Ishikawa (cell line): ENCODE measurements around the gene MYB.

Experiments used
- CEBPB ChIP-seq: IDR thresholded peaks from 2 replicates; pipeline ENCODE4 v1.6.1; 2012
- CREB1 ChIP-seq: IDR thresholded peaks from 2 replicates; pipeline ENCODE4 v1.6.1; 2012; ENCODE audit warnings: low read depth
- EP300 ChIP-seq: IDR thresholded peaks from 2 replicates; pipeline ENCODE4 v1.6.1; 2012; ENCODE audit warnings: borderline replicate concordance
- FOXM1 ChIP-seq: IDR thresholded peaks from 2 replicates; pipeline ENCODE4 v1.6.1; 2012; ENCODE audit warnings: low read depth, borderline replicate concordance
- TAF1 ChIP-seq: IDR thresholded peaks from 2 replicates; pipeline ENCODE4 v1.6.1; 2012; ENCODE audit warnings: low read depth, mild to moderate bottlenecking
- TCF12 ChIP-seq: IDR thresholded peaks from 2 replicates; pipeline ENCODE4 v1.6.1; 2012; ENCODE audit warnings: low read depth
- YY1 ChIP-seq: IDR thresholded peaks from 2 replicates; pipeline ENCODE4 v1.6.1; 2012; ENCODE audit warnings: low read depth
- ZBTB7A ChIP-seq: IDR thresholded peaks from 2 replicates; pipeline ENCODE4 v1.6.1; 2012; ENCODE audit warnings: low read depth
- TF ChIP-seq, protein P1 (sequence below): IDR thresholded peaks from 2 replicates; pipeline ENCODE4 v1.6.1; 2012
- TF ChIP-seq, protein P2 (sequence below): IDR thresholded peaks from 2 replicates; pipeline ENCODE4 v1.6.1; 2012
- TF ChIP-seq, protein P3 (sequence below): IDR thresholded peaks from 2 replicates; pipeline ENCODE4 v1.6.1; 2012; ENCODE audit warnings: low read depth, mild to moderate bottlenecking

DNA sequence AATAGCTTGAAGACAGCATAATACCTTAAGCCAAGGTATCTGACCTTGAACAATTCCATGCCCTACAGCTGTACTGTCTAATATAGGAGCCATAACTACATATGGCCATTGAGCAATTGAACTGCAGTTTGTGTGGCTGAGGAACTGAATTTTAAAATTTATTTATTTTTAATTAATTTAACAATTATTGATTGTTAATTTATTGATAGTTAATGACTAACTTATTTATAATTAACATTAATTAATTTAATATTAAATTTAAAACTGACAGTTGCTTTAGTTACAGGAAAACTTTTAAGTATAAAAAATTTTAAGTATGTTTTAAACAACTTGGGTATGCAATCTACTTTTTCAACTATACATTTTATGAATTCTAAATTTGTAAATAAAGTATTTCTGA, 12.3 kb upstream of the MYB start:
- TF ChIP-seq TCF12 (no peak), EP300 (no peak), FOXM1 (no peak), CREB1 (no peak), CEBPB (no peak), TAF1 (no peak), ZBTB7A (no peak), YY1 (no peak)
- TF ChIP-seq, protein P1, sequence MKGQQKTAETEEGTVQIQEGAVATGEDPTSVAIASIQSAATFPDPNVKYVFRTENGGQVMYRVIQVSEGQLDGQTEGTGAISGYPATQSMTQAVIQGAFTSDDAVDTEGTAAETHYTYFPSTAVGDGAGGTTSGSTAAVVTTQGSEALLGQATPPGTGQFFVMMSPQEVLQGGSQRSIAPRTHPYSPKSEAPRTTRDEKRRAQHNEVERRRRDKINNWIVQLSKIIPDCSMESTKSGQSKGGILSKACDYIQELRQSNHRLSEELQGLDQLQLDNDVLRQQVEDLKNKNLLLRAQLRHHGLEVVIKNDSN, result no peak
- TF ChIP-seq, protein P2, sequence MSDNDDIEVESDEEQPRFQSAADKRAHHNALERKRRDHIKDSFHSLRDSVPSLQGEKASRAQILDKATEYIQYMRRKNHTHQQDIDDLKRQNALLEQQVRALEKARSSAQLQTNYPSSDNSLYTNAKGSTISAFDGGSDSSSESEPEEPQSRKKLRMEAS, result no peak
- TF ChIP-seq, protein P3, sequence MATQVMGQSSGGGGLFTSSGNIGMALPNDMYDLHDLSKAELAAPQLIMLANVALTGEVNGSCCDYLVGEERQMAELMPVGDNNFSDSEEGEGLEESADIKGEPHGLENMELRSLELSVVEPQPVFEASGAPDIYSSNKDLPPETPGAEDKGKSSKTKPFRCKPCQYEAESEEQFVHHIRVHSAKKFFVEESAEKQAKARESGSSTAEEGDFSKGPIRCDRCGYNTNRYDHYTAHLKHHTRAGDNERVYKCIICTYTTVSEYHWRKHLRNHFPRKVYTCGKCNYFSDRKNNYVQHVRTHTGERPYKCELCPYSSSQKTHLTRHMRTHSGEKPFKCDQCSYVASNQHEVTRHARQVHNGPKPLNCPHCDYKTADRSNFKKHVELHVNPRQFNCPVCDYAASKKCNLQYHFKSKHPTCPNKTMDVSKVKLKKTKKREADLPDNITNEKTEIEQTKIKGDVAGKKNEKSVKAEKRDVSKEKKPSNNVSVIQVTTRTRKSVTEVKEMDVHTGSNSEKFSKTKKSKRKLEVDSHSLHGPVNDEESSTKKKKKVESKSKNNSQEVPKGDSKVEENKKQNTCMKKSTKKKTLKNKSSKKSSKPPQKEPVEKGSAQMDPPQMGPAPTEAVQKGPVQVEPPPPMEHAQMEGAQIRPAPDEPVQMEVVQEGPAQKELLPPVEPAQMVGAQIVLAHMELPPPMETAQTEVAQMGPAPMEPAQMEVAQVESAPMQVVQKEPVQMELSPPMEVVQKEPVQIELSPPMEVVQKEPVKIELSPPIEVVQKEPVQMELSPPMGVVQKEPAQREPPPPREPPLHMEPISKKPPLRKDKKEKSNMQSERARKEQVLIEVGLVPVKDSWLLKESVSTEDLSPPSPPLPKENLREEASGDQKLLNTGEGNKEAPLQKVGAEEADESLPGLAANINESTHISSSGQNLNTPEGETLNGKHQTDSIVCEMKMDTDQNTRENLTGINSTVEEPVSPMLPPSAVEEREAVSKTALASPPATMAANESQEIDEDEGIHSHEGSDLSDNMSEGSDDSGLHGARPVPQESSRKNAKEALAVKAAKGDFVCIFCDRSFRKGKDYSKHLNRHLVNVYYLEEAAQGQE, result no peak
